ENCODE data around the gene ZYG11B.
"Not testable (repeated sequence)": the region's sequence is repeated elsewhere in the genome, so short reads cannot be mapped to it uniquely, and the experiment has no call there.

The ZYG11B gene

DNA sequence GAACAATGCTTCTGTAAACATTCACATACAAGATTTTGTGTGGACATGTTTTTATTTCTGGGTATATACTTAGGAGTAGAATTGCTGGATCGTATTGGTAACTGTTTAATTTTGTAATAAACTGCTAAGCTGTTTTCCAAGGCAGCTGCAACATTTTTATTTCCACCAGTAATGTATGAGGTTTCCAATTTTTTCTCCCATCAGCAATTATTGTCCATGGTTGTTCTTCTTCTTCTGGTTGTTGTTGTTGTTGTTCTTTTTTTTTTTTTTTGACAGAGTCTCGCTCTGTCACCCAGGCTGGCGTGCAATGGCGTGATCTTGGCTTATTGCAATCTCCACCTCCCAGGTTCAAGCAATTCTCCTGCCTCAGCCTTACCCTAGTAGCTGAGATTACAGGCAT, 26.9 kb downstream of the ZYG11B start:
- no peak for DNase-seq (ENCODE audit: low read depth)
- no peak overlapping the region for H3K4me3 ChIP-seq (ENCODE audit: low read length)
- TF ChIP-seq, protein P1, sequence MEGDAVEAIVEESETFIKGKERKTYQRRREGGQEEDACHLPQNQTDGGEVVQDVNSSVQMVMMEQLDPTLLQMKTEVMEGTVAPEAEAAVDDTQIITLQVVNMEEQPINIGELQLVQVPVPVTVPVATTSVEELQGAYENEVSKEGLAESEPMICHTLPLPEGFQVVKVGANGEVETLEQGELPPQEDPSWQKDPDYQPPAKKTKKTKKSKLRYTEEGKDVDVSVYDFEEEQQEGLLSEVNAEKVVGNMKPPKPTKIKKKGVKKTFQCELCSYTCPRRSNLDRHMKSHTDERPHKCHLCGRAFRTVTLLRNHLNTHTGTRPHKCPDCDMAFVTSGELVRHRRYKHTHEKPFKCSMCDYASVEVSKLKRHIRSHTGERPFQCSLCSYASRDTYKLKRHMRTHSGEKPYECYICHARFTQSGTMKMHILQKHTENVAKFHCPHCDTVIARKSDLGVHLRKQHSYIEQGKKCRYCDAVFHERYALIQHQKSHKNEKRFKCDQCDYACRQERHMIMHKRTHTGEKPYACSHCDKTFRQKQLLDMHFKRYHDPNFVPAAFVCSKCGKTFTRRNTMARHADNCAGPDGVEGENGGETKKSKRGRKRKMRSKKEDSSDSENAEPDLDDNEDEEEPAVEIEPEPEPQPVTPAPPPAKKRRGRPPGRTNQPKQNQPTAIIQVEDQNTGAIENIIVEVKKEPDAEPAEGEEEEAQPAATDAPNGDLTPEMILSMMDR (IDR thresholded peaks at IDR 0.05; ENCODE audit: insufficient read depth, low read depth, low read length, missing control alignments) = no peak

DNA sequence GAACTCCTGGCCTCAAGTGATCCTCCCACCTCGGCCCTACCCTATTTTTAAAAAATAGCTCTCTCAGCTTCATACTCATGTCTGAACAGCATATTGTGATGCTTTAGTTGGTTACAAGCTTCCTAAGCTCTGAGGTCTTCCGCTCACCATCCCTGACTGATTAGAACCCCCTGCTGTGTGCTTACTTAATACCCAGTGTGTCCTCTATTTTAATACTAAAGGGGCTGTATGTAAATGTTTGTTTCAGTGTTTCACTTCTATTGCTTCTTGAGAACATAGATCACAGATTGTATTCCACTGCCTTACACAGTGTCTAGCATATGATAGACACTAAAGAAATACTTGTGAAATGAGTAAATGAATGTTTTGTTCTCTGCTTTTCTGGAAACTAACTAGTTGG, 29.8 kb downstream of the ZYG11B start:
- TF ChIP-seq, protein P1 (IDR thresholded peaks at IDR 0.05; ENCODE audit: insufficient read depth, low read depth, low read length, missing control alignments) = no peak
- DNase-seq (ENCODE audit: low read depth) = no peak
- no peak overlapping the region for H3K4me3 ChIP-seq (ENCODE audit: low read length)

DNA sequence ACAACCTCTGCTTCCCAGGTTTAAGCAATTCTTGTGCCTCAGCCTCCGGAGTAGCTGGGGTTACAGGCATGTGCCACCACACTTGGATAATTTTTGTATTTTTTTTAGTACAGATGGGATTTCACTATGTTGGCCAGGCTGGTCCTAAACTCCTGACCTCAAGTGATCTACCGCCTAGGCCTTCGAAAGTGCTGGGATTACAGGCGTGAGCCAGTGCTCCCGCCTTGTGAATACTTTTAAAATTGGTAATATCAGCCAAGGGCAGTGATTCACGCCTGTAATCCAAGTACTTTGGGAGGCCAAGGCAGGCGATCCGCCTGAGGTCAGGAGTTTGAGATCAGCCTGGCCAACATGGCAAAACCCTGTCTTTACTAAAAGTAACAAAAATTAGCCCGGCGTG, 33.7 kb downstream of the ZYG11B start:
- TF ChIP-seq, protein P1 (IDR thresholded peaks at IDR 0.05; ENCODE audit: insufficient read depth, low read depth, low read length, missing control alignments) = no peak
- no peak for DNase-seq (ENCODE audit: low read depth)
- H3K4me3 ChIP-seq (ENCODE audit: low read length) = no peak overlapping the region

DNA sequence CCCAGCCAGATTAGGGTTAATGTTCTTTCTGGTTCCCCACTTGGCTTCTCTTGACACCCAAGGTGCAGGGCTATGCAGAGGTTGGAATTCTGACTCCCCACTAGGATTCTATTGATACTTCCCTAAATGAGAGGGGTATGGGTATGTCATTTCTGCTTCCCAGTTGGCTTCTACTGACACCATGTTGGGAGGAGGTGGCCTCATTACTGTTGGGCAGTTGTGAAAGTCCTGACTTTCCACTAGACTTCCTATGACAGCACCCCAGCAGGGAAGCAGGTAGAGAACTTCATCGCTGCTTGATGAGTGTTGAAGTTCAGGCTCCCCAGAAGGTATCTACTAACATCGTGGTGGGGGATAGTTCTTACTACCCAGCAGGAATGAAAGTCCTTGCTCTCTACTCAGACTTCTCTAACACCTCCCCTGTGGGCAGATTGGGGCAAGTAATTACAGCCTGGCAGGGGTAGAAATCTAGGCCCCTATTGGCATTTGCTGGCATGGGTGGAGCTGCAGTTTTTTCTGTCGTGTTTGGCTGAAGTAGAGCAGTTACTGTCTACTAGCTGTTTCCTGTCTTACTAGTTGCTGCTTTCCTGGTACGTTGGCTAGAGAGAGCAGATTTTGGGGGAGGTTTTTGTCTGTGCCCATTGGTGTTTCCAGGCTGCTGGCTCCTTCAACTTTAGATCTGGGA, 41.5 kb downstream of the ZYG11B start:
- H3K4me3 ChIP-seq (ENCODE audit: low read length) = no peak overlapping the region
- TF ChIP-seq, protein P1 (IDR thresholded peaks at IDR 0.05; ENCODE audit: insufficient read depth, low read depth, low read length, missing control alignments) = no peak
- no peak for DNase-seq (ENCODE audit: low read depth)

DNA sequence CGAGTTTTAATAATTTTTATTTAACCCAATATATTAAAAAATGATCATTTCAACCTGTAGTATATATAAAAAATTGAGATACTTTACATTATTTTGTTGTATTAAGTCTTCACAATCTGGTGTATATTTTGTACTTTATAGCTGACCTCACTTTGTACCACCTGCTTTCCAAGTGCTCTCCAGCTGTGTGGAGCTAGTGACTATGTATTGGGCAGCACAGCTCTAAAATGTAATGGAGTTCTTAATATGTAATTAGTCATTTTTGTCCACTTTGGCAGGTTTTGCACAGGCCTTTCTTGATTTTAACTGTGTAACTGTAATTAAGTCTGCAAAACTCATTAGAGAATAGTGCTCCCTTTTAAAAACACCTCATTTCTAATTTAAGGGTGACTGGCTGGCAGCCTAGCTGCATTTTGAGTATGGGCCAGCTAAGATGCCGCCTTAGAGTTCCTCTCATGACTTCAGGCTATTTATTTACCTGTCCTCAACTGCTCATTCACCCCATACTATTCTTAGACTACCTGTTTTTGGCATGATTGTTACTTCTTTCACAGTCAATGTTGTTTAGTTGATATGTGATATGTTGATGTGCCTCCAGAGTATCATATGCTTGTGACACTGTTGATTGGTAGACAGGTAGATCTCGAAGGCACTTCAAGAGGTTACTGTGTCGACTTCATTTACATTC, 43.2 kb downstream of the ZYG11B start:
- no peak overlapping the region for H3K4me3 ChIP-seq (ENCODE audit: low read length)
- TF ChIP-seq, protein P1 (IDR thresholded peaks at IDR 0.05; ENCODE audit: insufficient read depth, low read depth, low read length, missing control alignments) = no peak
- DNase-seq (ENCODE audit: low read depth) = no peak

DNA sequence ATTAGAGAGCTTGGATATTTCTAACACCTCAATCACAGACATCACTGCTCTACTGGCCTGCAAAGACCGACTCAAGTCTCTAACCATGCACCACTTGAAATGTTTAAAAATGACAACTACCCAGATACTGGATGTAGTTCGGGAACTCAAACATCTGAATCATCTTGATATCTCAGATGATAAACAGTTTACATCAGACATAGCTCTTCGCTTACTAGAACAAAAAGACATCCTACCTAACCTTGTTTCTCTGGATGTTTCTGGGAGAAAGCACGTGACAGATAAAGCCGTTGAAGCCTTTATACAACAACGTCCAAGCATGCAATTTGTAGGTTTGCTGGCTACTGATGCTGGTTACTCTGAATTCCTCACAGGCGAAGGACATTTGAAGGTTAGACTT, 45.1 kb downstream of the ZYG11B start:
- TF ChIP-seq, protein P1 (IDR thresholded peaks at IDR 0.05; ENCODE audit: insufficient read depth, low read depth, low read length, missing control alignments) = no peak
- no peak overlapping the region for H3K4me3 ChIP-seq (ENCODE audit: low read length)
- no peak for DNase-seq (ENCODE audit: low read depth)

DNA sequence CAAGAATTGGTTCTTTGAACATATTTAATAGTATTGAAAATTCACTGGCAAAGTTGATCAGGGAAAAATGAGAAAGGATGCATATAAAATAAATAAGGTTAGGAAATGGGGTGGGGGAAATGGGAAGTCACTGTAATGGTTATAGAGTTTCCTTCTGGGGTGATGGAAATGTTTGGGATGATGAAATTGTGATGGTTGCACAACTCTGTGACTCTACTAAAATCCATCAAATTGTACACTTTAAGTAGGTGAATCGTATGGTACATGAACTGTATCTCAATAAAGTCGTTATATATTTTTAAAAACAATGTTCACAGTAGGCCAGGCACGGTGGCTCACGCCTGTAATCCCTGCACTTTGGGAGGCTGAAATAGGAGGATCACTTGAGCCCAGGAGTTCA, 59.9 kb downstream of the ZYG11B start:
- DNase-seq (ENCODE audit: low read depth) = no peak
- H3K4me3 ChIP-seq (ENCODE audit: low read length) = no peak overlapping the region
- TF ChIP-seq, protein P1 (IDR thresholded peaks at IDR 0.05; ENCODE audit: insufficient read depth, low read depth, low read length, missing control alignments) = no peak

DNA sequence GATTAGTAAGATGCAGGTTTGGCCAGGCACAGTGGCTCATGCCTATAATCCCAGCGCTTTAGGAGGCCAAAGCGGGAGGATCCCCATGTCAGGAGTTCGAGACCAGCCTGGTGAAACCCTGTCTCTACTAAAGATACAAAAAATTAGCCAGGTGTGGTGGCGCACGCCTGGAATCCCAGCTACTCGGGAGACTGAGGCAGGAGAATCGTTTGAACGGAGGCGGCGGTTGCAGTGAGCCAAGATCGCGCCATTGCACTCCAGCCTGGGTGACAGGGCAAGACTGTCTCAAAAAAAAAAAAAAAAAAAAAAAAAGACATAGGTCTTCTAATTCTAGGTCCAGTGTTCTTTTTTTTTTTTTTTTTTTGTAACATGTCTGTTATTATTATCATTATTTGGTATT, 64.2 kb downstream of the ZYG11B start:
- not testable (repeated sequence) for H3K4me3 ChIP-seq (ENCODE audit: low read length); DNase-seq (ENCODE audit: low read depth)

All from epithelial cell of esophagus (primary cell).